Small intestine (tissue), 7 donors: Measurements from ENCODE around the gene PHF12. TPM values are rescaled to one million over a fixed set of nuclear protein-coding genes. Genes with fewer than 3 reads are reported as not detected.
A peak's percentile ranks its signal among the peaks of the same experiment; 100 is the strongest.
"Not testable (repeated sequence)": the region's sequence is repeated elsewhere in the genome, so short reads cannot be mapped to it uniquely, and the experiment has no call there.

Experiments
- DNase-seq, 2 donors: peaks; one replicate each; pipeline versions ENCODE4 v3.0.0 to v3.0.0-alpha.2; 2013
- FAIRE-seq: peaks from 2 replicates; lab custom pipeline; 2012; peaks lifted over from hg19 to GRCh38; lab: Jason Lieb, UNC
- H3K27ac ChIP-seq, 3 donors: one replicate each; pipeline ENCODE4 v1.5.1; 2013; ENCODE audit warnings: low read length in 2 of 3, mild to moderate bottlenecking in 2 of 3, control low read depth in 1 of 3, inconsistent platforms in 1 of 3, low read depth in 1 of 3, moderate library complexity in 1 of 3
- H3K27me3 ChIP-seq, 3 donors: one replicate each; pipeline ENCODE4 v1.6.1; 2013; ENCODE audit warnings: low read length in 3 of 3, inconsistent platforms in 1 of 3; ENCODE audit not compliant: control insufficient read depth in 3 of 3, insufficient read depth in 3 of 3
- H3K36me3 ChIP-seq, 3 donors: one replicate each; pipeline ENCODE4 v1.6.1; 2013; ENCODE audit warnings: low read length in 3 of 3, inconsistent platforms in 1 of 3, low read depth in 1 of 3, mild to moderate bottlenecking in 1 of 3, moderate library complexity in 1 of 3; ENCODE audit not compliant: control insufficient read depth in 3 of 3, insufficient read depth in 2 of 3
- H3K4me1 ChIP-seq, 3 donors: one replicate each; pipeline ENCODE4 v1.6.1; 2013; ENCODE audit warnings: low read length in 2 of 3, inconsistent platforms in 1 of 3, low read depth in 1 of 3, mild to moderate bottlenecking in 1 of 3, moderate library complexity in 1 of 3; ENCODE audit not compliant: control insufficient read depth in 3 of 3, insufficient read depth in 2 of 3
- H3K4me3 ChIP-seq, 3 donors: one replicate each; pipeline ENCODE4 v1.5.1; 2013; ENCODE audit warnings: low read length in 3 of 3, control low read depth in 1 of 3, inconsistent platforms in 1 of 3, low read depth in 1 of 3, mild to moderate bottlenecking in 1 of 3, moderate library complexity in 1 of 3
- H3K9me3 ChIP-seq, 2 donors: one replicate each; pipeline ENCODE4 v1.6.1; 2013; ENCODE audit warnings: low read depth in 1 of 2, low read length in 1 of 2; ENCODE audit not compliant: control insufficient read depth in 2 of 2, insufficient read depth in 1 of 2
- WGBS, 3 donors: extraction: QIAGEN DNeasy Blood & Tissue Kit; methylation state at CpG; one replicate each; pipeline ENCODE4 v1.1.7; 2013; 5-methylcytosine and 5-hydroxymethylcytosine counted together
- polyA plus RNA-seq, 4 donors: library from polyadenylated mRNA; stranded (reverse) in 3 of 4; unstranded in 1 of 4; fragments of 200-250 nt in 3 of 4; fragments of 120-200 nt in 1 of 4; gene quantifications; one replicate each; pipeline versions ENCODE4 v1.2.1 to v1.2.3, GENCODE V29; 2013
- donor health status: healthy with polysubstance abuse.
- donor health status: control.
- donor health status: control.
- donor health status: Bipolar disorder and iron deficiency.
- donor health status: healthy.

PHF12 gene
- polyA plus RNA-seq, 4 donors: 6.5 to 26.1 (median 15.1) TPM

DNA sequence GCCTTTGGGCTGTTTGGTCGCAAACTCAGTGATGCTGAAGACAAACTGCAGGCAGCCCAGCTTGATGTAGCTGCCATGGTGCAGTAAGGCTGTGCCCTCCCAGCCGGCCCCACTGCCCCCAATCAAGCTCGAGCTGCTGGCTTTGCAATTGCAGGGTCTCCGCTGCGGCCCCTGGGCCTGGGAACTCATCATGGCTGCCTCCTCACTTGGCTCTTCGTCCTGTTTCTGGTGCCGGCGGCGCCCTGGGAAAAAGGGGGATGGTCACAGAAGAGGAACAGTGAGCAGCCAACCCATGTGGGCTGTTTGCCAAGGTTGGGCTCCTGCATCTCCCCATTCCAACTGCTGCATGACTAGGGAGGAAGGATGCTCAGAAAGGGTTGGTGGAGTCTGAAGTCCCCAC is 45.0 kb downstream of the PHF12 start:
- H3K4me1 ChIP-seq: peaks cover 2 to 12% (median 4%) of the 10 kb centered on the region in 3 donors
- no peak overlapping the region for H3K27ac ChIP-seq
- WGBS, 3 donors: 84 to 94% (median 94%) methylated on average over 8 to 9 of the region's 9 CpGs
- DNase-seq (no peak), FAIRE-seq (no peak)
- H3K4me3 ChIP-seq: no peak overlapping the region
- H3K36me3 ChIP-seq: peaks cover 22 to 55% (median 27%) of the 10 kb centered on the region in 3 donors
- no peaks in the 10 kb centered on the region for H3K9me3 ChIP-seq
- no peaks in the 10 kb centered on the region for H3K27me3 ChIP-seq

GRCh38 chr17:28904800-28905199 is 46.5 kb downstream of the PHF12 start:
- peaks cover 12 to 49% (median 14%) of the 10 kb centered on the region in 3 donors for H3K36me3 ChIP-seq
- FAIRE-seq: no peak
- no peaks in the 10 kb centered on the region for H3K27me3 ChIP-seq
- H3K4me1 ChIP-seq: peaks cover 2 to 12% (median 4%) of the 10 kb centered on the region in 3 donors
- no peak for DNase-seq
- H3K9me3 ChIP-seq: no peaks in the 10 kb centered on the region
- 48 to 66% (median 65%) methylated on average over 4 of the region's 4 CpGs for WGBS, 3 donors
- no peak overlapping the region for H3K4me3 ChIP-seq
- H3K27ac ChIP-seq: no peak overlapping the region

DNA sequence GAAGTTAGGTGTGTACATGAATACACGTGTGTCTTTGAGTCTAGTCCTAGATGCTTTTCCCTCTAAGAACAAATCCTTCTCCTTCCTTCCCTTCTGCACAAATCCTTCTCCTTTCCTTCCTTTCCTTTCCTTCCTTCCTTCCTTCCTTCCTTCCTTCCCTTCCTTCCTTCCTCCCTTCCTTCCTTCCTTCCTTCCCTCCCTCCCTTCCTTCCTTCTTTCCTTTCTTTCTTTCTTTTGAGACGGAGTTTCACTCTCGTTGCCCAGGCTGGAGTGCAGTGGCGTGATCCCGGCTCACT is 47.8 kb downstream of the PHF12 start:
- not testable (repeated sequence) for H3K9me3 ChIP-seq, H3K4me3 ChIP-seq, FAIRE-seq, DNase-seq, H3K27me3 ChIP-seq
- Histone ChIP-seq H3K27ac (peak overlapping the region in 2 of 3 donors; percentile 29 to 81), H3K4me1 (peaks cover 2 to 14% (median 4%) of the 10 kb centered on the region in 3 donors), H3K36me3 (peaks cover 7 to 41% (median 8%) of the 10 kb centered on the region in 3 donors)
- 46 to 59% (median 51%) methylated on average over 5 of the region's 5 CpGs for WGBS, 3 donors

DNA sequence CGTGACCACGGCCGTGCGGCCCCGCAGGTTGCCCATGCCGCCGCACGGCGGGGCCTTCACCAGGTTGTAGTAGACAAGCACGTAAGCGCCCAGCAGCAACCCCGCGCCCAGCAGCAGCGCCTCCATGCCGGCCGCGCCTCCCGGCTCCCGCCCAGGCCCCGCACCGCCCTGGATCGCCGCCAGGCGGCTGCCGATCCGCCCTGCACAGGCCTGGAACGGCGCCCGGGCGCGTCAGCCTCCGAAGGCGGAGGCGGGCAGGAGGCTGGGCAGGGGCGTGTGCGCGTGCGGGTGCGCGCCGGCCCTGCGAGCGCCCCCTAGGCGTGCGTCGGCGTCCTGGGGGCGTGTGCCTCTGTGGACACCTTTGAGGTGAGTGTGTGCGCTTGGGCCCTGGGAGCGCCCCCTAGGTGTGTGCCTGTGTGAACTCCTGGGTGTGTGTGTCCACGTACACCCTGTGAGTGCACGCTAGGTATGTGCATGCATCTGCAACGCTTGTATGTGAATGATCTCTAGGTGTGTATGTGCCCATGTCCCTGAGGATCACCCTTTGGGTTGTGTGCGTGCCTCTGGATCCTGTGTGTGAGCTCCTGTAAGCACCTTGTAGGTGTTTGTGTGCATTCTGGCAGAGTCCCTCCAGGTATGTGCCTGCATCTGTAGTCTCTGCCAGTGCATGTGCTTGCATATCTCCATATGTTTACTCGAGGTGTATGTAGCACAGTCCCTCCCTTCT is 48.3 kb downstream of the PHF12 start, which contains the start of gene DHRS13:
Gene DHRS13 (minus strand): TSS at position 261 of the 727 bp plus-strand sequence. CDS start 135 bp downstream, at position 126.
- no peaks in the 10 kb centered on the region for H3K27me3 ChIP-seq

GRCh38 chr17:28901866-28902818 is 49.2 kb downstream of the PHF12 start:
- FAIRE-seq (no peak), DNase-seq (peak; percentile 17 to 53)
- WGBS, 3 donors: 5% methylated on average over 58 to 62 of the region's 62 CpGs
- peak overlapping the region; percentile 61 to 67 (median 62) for H3K4me3 ChIP-seq
- peak overlapping the region; percentile 83 to 87 (median 83) for H3K27ac ChIP-seq
- H3K36me3 ChIP-seq: peaks cover 3 to 30% (median 7%) of the 10 kb centered on the region in 3 donors
- H3K27me3 ChIP-seq: no peaks in the 10 kb centered on the region
- peaks cover 2 to 23% (median 4%) of the 10 kb centered on the region in 3 donors for H3K4me1 ChIP-seq
- H3K9me3 ChIP-seq: no peaks in the 10 kb centered on the region

More for the DNA sequence above, 48.3 kb downstream of the PHF12 start, which contains the start of gene DHRS13:
- DNase-seq (peak; percentile 95 to 98), FAIRE-seq (no peak)
- peak within 1 kb of the TSS; percentile 83 to 87 (median 83) for H3K27ac ChIP-seq
- 0 to 1% (median 1%) methylated on average over 45 to 55 of the region's 55 CpGs for WGBS, 3 donors
- H3K4me1 ChIP-seq: peaks cover 2 to 19% (median 4%) of the 10 kb centered on the region in 3 donors
- peak within 1 kb of the TSS; percentile 61 to 67 (median 62) for H3K4me3 ChIP-seq
- H3K9me3 ChIP-seq: no peaks in the 10 kb centered on the region
- peaks cover 3 to 37% (median 7%) of the 10 kb centered on the region in 3 donors for H3K36me3 ChIP-seq

DNA sequence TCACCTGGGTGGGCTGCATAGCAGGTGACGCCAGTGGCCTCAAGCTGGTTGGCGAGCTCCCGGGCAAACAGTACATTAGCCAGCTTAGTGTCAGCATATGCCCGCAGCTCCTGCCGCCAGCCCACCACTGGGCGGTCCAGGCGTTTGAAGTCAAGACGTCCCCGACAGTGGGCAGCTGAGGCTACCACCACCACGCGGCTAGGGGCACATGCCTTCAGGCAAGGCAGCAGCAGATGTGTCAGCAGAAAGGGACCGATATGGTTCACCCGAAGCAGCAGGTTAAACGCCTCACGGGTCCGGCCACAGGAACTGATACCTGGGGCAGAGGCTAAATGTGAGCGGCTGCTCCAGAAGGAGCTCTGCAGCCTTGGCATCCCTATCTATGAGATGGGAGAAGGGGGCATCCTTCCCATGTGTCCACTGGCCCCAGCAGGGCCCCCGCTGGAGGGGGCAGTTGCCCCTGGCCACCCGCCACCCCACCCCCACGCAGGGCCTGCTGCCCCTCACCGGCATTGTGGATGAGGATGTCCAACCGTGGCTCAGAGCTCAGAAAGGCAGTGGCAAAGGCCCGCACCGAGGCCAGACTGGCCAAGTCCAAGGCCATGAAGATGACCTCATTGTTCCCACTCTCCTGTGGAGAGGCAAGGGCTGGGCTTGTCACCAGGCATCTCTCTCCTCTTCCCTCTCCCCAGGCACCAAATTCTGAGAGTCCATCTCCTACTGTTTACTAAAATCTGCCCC is 50.2 kb downstream of the PHF12 start:
- H3K4me3 ChIP-seq: no peak overlapping the region
- 89 to 93% (median 89%) methylated on average over 24 of the region's 24 CpGs for WGBS, 3 donors
- no peak for FAIRE-seq

GRCh38 chr17:28899212-28899815 is 52.0 kb downstream of the PHF12 start:
- no peak for DNase-seq
- H3K36me3 ChIP-seq: peaks cover 0 to 18% (median 0%) of the 10 kb centered on the region in 3 donors
- FAIRE-seq: no peak
- no peak overlapping the region for H3K27ac ChIP-seq
- H3K4me1 ChIP-seq: peaks cover 2 to 30% (median 9%) of the 10 kb centered on the region in 3 donors
- H3K9me3 ChIP-seq: no peaks in the 10 kb centered on the region
- H3K4me3 ChIP-seq: no peak overlapping the region
- 96 to 98% (median 97%) methylated on average over 5 of the region's 5 CpGs for WGBS, 3 donors
- no peaks in the 10 kb centered on the region for H3K27me3 ChIP-seq

More for the DNA sequence above, 50.2 kb downstream of the PHF12 start:
- Histone ChIP-seq H3K27ac (no peak overlapping the region), H3K27me3 (no peaks in the 10 kb centered on the region), H3K4me1 (peaks cover 2 to 26% (median 8%) of the 10 kb centered on the region in 3 donors), H3K9me3 (no peaks in the 10 kb centered on the region), H3K36me3 (peaks cover 0 to 20% (median 4%) of the 10 kb centered on the region in 3 donors)
- DNase-seq: no peak
